Prostate gland (tissue), 2 donors: Measurements from ENCODE around the gene MEGF9.

ENCODE experiments used
- POLR2A ChIP-seq: fragments of 450-650 bp; IDR thresholded peaks from one replicate; pipeline ENCODE4 v1.6.1; 2016; ENCODE audit warnings: antibody characterized with exemption, mild to moderate bottlenecking
- POLR2AphosphoS5 ChIP-seq: sonication (generic); formaldehyde crosslinking; IDR thresholded peaks from one replicate; pipeline ENCODE4 v1.6.1; 2017; ENCODE audit warnings: antibody characterized with exemption
- TF ChIP-seq, protein P1 (sequence below), 4 experiments: fragments of 200-600 bp in 2 of 4; fragments of 450-650 bp in 2 of 4; sonication (generic) in 2 of 4; IDR thresholded peaks; 1 replicate in 3 of 4; 2 replicates in 1 of 4; pipeline ENCODE4 v1.5.1; 2016 to 2019; ENCODE audit warnings: antibody characterized with exemption in 4 of 4, mild to moderate bottlenecking in 2 of 4, moderate library complexity in 2 of 4

DNA sequence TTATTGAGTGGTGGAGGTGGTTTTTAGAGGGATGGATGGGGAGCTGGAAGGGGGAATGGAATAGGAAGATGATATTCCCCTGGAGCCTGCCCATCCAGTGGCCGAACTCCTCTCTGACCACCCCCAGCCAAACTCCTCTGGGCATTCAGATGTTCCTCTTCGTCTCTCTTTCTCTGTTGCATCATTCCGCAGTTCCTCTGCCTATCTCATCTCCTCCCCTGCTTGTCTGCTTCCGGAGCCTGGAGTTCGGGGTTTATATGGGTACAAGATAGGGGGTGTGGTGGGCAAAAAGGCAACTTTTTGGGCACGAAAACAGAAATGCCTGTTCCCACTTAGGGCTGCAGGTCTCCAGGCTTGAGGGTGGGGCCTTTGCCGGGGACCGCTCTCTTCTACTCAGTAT, 122.1 kb downstream of the MEGF9 start:
- TF ChIP-seq, protein P1, sequence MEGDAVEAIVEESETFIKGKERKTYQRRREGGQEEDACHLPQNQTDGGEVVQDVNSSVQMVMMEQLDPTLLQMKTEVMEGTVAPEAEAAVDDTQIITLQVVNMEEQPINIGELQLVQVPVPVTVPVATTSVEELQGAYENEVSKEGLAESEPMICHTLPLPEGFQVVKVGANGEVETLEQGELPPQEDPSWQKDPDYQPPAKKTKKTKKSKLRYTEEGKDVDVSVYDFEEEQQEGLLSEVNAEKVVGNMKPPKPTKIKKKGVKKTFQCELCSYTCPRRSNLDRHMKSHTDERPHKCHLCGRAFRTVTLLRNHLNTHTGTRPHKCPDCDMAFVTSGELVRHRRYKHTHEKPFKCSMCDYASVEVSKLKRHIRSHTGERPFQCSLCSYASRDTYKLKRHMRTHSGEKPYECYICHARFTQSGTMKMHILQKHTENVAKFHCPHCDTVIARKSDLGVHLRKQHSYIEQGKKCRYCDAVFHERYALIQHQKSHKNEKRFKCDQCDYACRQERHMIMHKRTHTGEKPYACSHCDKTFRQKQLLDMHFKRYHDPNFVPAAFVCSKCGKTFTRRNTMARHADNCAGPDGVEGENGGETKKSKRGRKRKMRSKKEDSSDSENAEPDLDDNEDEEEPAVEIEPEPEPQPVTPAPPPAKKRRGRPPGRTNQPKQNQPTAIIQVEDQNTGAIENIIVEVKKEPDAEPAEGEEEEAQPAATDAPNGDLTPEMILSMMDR (IDR thresholded peaks at IDR 0.05) = no peak
- no peak for TF ChIP-seq POLR2A
- no peak for TF ChIP-seq POLR2AphosphoS5
